OCI-LY3 (cell line): ENCODE measurements around the gene SNRPF.

Experiments used
- H2AFZ ChIP-seq: fragments of 200-600, 300-600 bp; shearing (Covaris generic); 2 replicates; pipeline ENCODE4 v1.6.0; 2014; ENCODE audit warnings: antibody characterized with exemption, low read depth, low read length
- H3K27ac ChIP-seq: fragments of 200-600, 300-600 bp; sonication (generic); 2 replicates; pipeline ENCODE4 v1.5.1; 2014; ENCODE audit warnings: mild to moderate bottlenecking, low read length, moderate library complexity, mixed read lengths
- H3K27me3 ChIP-seq: fragments of 200-600, 300-600 bp; sonication (generic); 2 replicates; pipeline ENCODE4 v1.6.1; 2014; ENCODE audit warnings: low read depth, low read length, mixed read lengths
- H3K36me3 ChIP-seq: fragments of 200-600, 300-600 bp; sonication (generic); replicated peaks from 2 replicates; pipeline ENCODE3; 2014; ENCODE audit warnings: low read depth, low read length, mixed read lengths
- H3K4me1 ChIP-seq: fragments of 300-600, 200-600 bp; sonication (generic); 2 replicates; pipeline ENCODE4 v1.6.1; 2014; ENCODE audit warnings: low read length, mixed read lengths
- H3K4me2 ChIP-seq: fragments of 200-600, 300-600 bp; sonication (generic); 2 replicates; pipeline ENCODE4 v1.6.1; 2014; ENCODE audit warnings: low read length, mixed read lengths
- H3K4me3 ChIP-seq: fragments of 300-600, 200-600 bp; sonication (generic); 2 replicates; pipeline ENCODE4 v1.5.1; 2014; ENCODE audit warnings: antibody characterized with exemption, mild to moderate bottlenecking, low read length, moderate library complexity
- H3K79me2 ChIP-seq: fragments of 300-600, 200-600 bp; shearing (Covaris generic); 2 replicates; pipeline ENCODE4 v1.6.1; 2014; ENCODE audit warnings: mild to moderate bottlenecking, low read length, mixed read lengths
- H3K9ac ChIP-seq: fragments of 300-600, 200-600 bp; shearing (Covaris generic); 2 replicates; pipeline ENCODE4 v1.6.0; 2014; ENCODE audit warnings: mild to moderate bottlenecking, low read length, moderate library complexity
- H3K9me3 ChIP-seq: fragments of 200-600, 300-600 bp; shearing (Covaris generic); 2 replicates; pipeline ENCODE4 v1.6.1; 2014; ENCODE audit warnings: low read length, mixed read lengths; ENCODE audit not compliant: insufficient read depth
- H4K20me1 ChIP-seq: fragments of 200-600, 300-600 bp; sonication (generic); 2 replicates; pipeline ENCODE4 v1.6.1; 2016; ENCODE audit warnings: low read length, mixed read lengths; ENCODE audit not compliant: insufficient read depth
- EZH2phosphoT487 ChIP-seq: fragments of 200-600 bp; shearing (Covaris generic); IDR thresholded peaks from 2 replicates; pipeline ENCODE4 v1.6.1; 2018; ENCODE audit warnings: antibody characterized with exemption, mixed run types, low read depth
- TF ChIP-seq, protein P1 (sequence below): fragments of 200-600, 300-600 bp; sonication (generic); IDR thresholded peaks from 2 replicates; pipeline ENCODE4 v1.5.1; 2014; ENCODE audit warnings: antibody characterized with exemption, low read length, low read depth

The SNRPF gene

DNA sequence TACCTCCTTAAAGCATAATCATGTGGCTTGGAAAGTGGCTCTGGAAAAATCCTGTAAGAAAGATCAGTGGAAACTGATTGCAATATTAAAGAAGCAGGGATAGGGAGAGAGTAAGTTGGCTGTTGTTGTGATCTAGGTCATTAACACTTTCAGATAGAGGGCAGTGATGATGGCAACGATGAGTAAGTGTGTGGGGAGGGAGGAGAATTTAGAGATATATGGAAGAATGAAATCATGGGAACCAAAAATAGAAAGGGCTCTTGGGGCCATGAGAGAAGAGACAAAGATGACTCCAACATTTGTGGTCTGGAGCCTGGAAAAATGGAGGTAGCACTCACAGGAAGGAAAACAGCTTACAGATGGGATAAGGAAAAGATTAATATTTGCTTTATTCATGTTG is 23.3 kb downstream of the SNRPF start:
- no peaks in the 10 kb centered on the region for H3K79me2 ChIP-seq
- no peak overlapping the region for H3K4me3 ChIP-seq
- H3K4me1 ChIP-seq = no peaks in the 10 kb centered on the region
- no peak overlapping the region for H3K27ac ChIP-seq
- H3K27me3 ChIP-seq = no peaks in the 10 kb centered on the region
- no peaks in the 10 kb centered on the region for H4K20me1 ChIP-seq
- no peak overlapping the region for H3K4me2 ChIP-seq
- peaks cover 4% of the 10 kb centered on the region; the same call in 1 of the 2 replicates for H3K9me3 ChIP-seq
- H2AFZ ChIP-seq = no peak overlapping the region
- TF ChIP-seq, protein P1, sequence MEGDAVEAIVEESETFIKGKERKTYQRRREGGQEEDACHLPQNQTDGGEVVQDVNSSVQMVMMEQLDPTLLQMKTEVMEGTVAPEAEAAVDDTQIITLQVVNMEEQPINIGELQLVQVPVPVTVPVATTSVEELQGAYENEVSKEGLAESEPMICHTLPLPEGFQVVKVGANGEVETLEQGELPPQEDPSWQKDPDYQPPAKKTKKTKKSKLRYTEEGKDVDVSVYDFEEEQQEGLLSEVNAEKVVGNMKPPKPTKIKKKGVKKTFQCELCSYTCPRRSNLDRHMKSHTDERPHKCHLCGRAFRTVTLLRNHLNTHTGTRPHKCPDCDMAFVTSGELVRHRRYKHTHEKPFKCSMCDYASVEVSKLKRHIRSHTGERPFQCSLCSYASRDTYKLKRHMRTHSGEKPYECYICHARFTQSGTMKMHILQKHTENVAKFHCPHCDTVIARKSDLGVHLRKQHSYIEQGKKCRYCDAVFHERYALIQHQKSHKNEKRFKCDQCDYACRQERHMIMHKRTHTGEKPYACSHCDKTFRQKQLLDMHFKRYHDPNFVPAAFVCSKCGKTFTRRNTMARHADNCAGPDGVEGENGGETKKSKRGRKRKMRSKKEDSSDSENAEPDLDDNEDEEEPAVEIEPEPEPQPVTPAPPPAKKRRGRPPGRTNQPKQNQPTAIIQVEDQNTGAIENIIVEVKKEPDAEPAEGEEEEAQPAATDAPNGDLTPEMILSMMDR = no peak
- H3K36me3 ChIP-seq = no peaks in the 10 kb centered on the region
- no peak overlapping the region for H3K9ac ChIP-seq

DNA sequence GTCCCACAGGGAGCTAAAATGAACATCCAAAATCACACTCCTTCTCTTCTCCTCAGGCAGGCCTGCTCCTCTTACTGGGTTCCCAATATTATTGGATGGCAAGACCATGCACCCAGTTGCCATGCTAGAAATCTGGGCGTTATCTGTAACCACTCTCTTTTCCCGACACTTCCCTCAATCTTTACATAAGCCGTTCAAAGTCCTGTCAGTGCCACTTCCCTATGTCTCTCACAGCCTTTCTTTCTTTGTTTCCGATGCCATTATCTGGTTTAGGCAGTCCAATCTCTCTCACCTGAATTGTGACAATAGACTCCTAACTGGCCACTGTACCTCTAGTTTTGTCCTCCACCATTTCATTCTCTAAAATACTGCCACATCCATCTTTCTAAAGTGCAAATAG is 24.1 kb downstream of the SNRPF start:
- no peak overlapping the region for H2AFZ ChIP-seq
- no peak overlapping the region for H3K4me2 ChIP-seq
- no peaks in the 10 kb centered on the region for H3K4me1 ChIP-seq
- H3K36me3 ChIP-seq = no peaks in the 10 kb centered on the region
- no peaks in the 10 kb centered on the region for H4K20me1 ChIP-seq
- H3K4me3 ChIP-seq = no peak overlapping the region
- H3K27ac ChIP-seq = no peak overlapping the region
- H3K9ac ChIP-seq = no peak overlapping the region
- peaks cover 4% of the 10 kb centered on the region; the same call in 1 of the 2 replicates for H3K9me3 ChIP-seq
- no peaks in the 10 kb centered on the region for H3K27me3 ChIP-seq
- TF ChIP-seq, protein P1 = no peak
- TF ChIP-seq EZH2phosphoT487 = no peak
- H3K79me2 ChIP-seq = no peaks in the 10 kb centered on the region

DNA sequence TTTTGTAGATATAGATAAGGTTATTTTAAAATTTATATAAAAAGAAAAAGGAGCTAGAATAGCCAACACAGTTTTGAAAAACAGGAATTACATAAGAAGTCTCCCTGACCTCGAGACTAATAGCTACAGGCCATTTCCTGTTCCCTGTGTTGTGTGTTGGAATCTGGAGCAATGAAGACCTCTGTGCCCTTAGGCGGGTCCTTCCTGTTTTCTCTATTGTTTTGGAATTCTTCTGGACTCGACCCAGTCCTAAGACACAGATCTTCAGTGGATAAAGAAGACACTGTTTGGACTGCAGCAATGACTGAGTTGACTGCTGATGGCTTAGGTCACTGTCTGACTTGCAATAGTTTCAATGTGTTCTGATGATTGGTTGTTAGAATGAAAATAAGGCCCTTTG is 26.2 kb downstream of the SNRPF start:
- H3K27ac ChIP-seq = no peak overlapping the region
- TF ChIP-seq, protein P1 = no peak
- no peak for TF ChIP-seq EZH2phosphoT487
- H3K27me3 ChIP-seq = no peaks in the 10 kb centered on the region
- H3K4me1 ChIP-seq = no peaks in the 10 kb centered on the region
- H3K4me3 ChIP-seq = no peak overlapping the region
- H3K79me2 ChIP-seq = no peaks in the 10 kb centered on the region
- H4K20me1 ChIP-seq = no peaks in the 10 kb centered on the region
- H3K4me2 ChIP-seq = no peak overlapping the region
- no peak overlapping the region for H3K9ac ChIP-seq
- no peak overlapping the region for H2AFZ ChIP-seq
- peaks cover 4% of the 10 kb centered on the region; the same call in 1 of the 2 replicates for H3K9me3 ChIP-seq
- H3K36me3 ChIP-seq = no peaks in the 10 kb centered on the region

DNA sequence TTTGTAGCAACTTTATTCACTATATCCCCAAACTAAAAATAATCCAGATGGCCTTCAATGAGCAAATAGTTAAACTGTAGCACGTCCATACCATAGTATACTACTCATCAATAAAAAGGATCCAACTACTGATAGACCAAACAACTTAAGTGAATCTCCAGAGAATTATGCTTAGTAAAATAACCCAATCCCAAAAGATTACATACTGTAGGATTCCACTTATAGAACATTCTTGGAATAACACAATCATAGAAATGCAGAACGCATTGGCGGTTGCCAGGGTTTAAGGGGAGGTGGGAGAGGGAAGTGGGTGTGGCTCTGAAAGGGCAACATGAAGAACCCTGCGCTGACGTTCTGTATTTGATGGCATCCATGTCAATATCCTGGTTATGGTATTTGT is 28.6 kb downstream of the SNRPF start:
- Histone ChIP-seq H4K20me1 (no peaks in the 10 kb centered on the region), H3K4me1 (no peaks in the 10 kb centered on the region), H3K27ac (no peak overlapping the region), H3K4me3 (no peak overlapping the region), H3K36me3 (no peaks in the 10 kb centered on the region), H3K9ac (no peak overlapping the region), H3K27me3 (no peaks in the 10 kb centered on the region), H2AFZ (no peak overlapping the region), H3K79me2 (no peaks in the 10 kb centered on the region), H3K9me3 (peaks cover 4% of the 10 kb centered on the region; the same call in 1 of the 2 replicates), H3K4me2 (no peak overlapping the region)
- TF ChIP-seq, protein P1 = no peak
- no peak for TF ChIP-seq EZH2phosphoT487
